ENCODE data around the gene KCNMA1.

Gene KCNMA1

GRCh38 chr10:77545585-77545984 is 92.0 kb downstream of the KCNMA1 start:
- no peak overlapping the region for H3K4me3 ChIP-seq (ENCODE audit: control insufficient read depth, low read depth, low read length)
- no peak for TF ChIP-seq CTCF (IDR thresholded peaks at IDR 0.05; ENCODE audit: control insufficient read depth, insufficient read depth, low read depth, low read length, missing control alignments)
- no peak for DNase-seq (ENCODE audit: low read depth)

GRCh38 chr10:77544617-77545016 is 93.0 kb downstream of the KCNMA1 start:
- no peak for TF ChIP-seq CTCF (IDR thresholded peaks at IDR 0.05; ENCODE audit: control insufficient read depth, insufficient read depth, low read depth, low read length, missing control alignments)
- H3K4me3 ChIP-seq (ENCODE audit: control insufficient read depth, low read depth, low read length) = no peak overlapping the region
- no peak for DNase-seq (ENCODE audit: low read depth)

GRCh38 chr10:77542710-77543259 is 94.8 kb downstream of the KCNMA1 start:
- H3K4me3 ChIP-seq (ENCODE audit: control insufficient read depth, low read depth, low read length) = no peak overlapping the region
- TF ChIP-seq CTCF (IDR thresholded peaks at IDR 0.05; ENCODE audit: control insufficient read depth, insufficient read depth, low read depth, low read length, missing control alignments) = no peak
- DNase-seq (ENCODE audit: low read depth) = no peak

GRCh38 chr10:77541944-77542343 is 95.7 kb downstream of the KCNMA1 start:
- no peak for DNase-seq (ENCODE audit: low read depth)
- no peak for TF ChIP-seq CTCF (IDR thresholded peaks at IDR 0.05; ENCODE audit: control insufficient read depth, insufficient read depth, low read depth, low read length, missing control alignments)
- no peak overlapping the region for H3K4me3 ChIP-seq (ENCODE audit: control insufficient read depth, low read depth, low read length)

GRCh38 chr10:77541247-77541646 is 96.4 kb downstream of the KCNMA1 start:
- no peak overlapping the region for H3K4me3 ChIP-seq (ENCODE audit: control insufficient read depth, low read depth, low read length)
- TF ChIP-seq CTCF (IDR thresholded peaks at IDR 0.05; ENCODE audit: control insufficient read depth, insufficient read depth, low read depth, low read length, missing control alignments) = no peak
- DNase-seq (ENCODE audit: low read depth) = no peak

- DNase-seq (ENCODE audit: low read depth) = no peak
- no peak overlapping the region for H3K4me3 ChIP-seq (ENCODE audit: control insufficient read depth, low read depth, low read length)
- TF ChIP-seq CTCF (IDR thresholded peaks at IDR 0.05; ENCODE audit: control insufficient read depth, insufficient read depth, low read depth, low read length, missing control alignments) = no peak
Observed at GRCh38 chr10:77539147-77539935, 98.3 kb downstream of the KCNMA1 start.
